Measurements from ENCODE around the gene NPAS2.

NPAS2 gene

GRCh38 chr2:101004620-101005325 lies 184.8 kb downstream of the NPAS2 start:
- no peak for DNase-seq (ENCODE audit: extremely low read depth in 1 of 2, low read depth in 1 of 2)

- no peak for DNase-seq (ENCODE audit: extremely low read depth in 1 of 2, low read depth in 1 of 2)
Observed at GRCh38 chr2:101006065-101006715, 186.3 kb downstream of the NPAS2 start.

GRCh38 chr2:101007415-101008345 lies 187.7 kb downstream of the NPAS2 start:
- no peak for DNase-seq (ENCODE audit: extremely low read depth in 1 of 2, low read depth in 1 of 2)

- no peak for DNase-seq (ENCODE audit: extremely low read depth in 1 of 2, low read depth in 1 of 2)
Observed at GRCh38 chr2:101011152-101011551, 191.2 kb downstream of the NPAS2 start.

- no peak for DNase-seq (ENCODE audit: extremely low read depth in 1 of 2, low read depth in 1 of 2)
Observed at GRCh38 chr2:101012054-101012705, 192.2 kb downstream of the NPAS2 start.

- no peak for DNase-seq (ENCODE audit: extremely low read depth in 1 of 2, low read depth in 1 of 2)
Observed at GRCh38 chr2:101012706-101013181, 192.8 kb downstream of the NPAS2 start.

- no peak for DNase-seq (ENCODE audit: extremely low read depth in 1 of 2, low read depth in 1 of 2)
Observed at GRCh38 chr2:101014264-101014857, 194.4 kb downstream of the NPAS2 start.

GRCh38 chr2:101017371-101017770 lies 197.4 kb downstream of the NPAS2 start:
- DNase-seq (ENCODE audit: extremely low read depth in 1 of 2, low read depth in 1 of 2) = no peak

GRCh38 chr2:101018934-101019333 lies 199.0 kb downstream of the NPAS2 start:
- DNase-seq (ENCODE audit: extremely low read depth in 1 of 2, low read depth in 1 of 2) = no peak

GRCh38 chr2:101022221-101022620 lies 202.3 kb downstream of the NPAS2 start:
- no peak for DNase-seq (ENCODE audit: extremely low read depth in 1 of 2, low read depth in 1 of 2)

GRCh38 chr2:101023327-101024107 lies 203.6 kb downstream of the NPAS2 start:
- DNase-seq (ENCODE audit: extremely low read depth in 1 of 2, low read depth in 1 of 2) = no peak

- no peak for DNase-seq (ENCODE audit: extremely low read depth in 1 of 2, low read depth in 1 of 2)
Observed at GRCh38 chr2:101025561-101025960, 205.6 kb downstream of the NPAS2 start.

- DNase-seq (ENCODE audit: extremely low read depth in 1 of 2, low read depth in 1 of 2) = no peak
Observed at GRCh38 chr2:101026253-101026701, 206.3 kb downstream of the NPAS2 start.

- DNase-seq (ENCODE audit: extremely low read depth in 1 of 2, low read depth in 1 of 2) = no peak
Observed at GRCh38 chr2:101026923-101027469, 207.1 kb downstream of the NPAS2 start.

- DNase-seq (ENCODE audit: extremely low read depth in 1 of 2, low read depth in 1 of 2) = no peak
Observed at GRCh38 chr2:101027852-101028251, 207.9 kb downstream of the NPAS2 start.

- DNase-seq (ENCODE audit: extremely low read depth in 1 of 2, low read depth in 1 of 2) = no peak
Observed at GRCh38 chr2:101030866-101031554, 211.1 kb downstream of the NPAS2 start.

GRCh38 chr2:101032084-101032776 lies 212.3 kb downstream of the NPAS2 start:
- no peak for DNase-seq (ENCODE audit: extremely low read depth in 1 of 2, low read depth in 1 of 2)

- DNase-seq (ENCODE audit: extremely low read depth in 1 of 2, low read depth in 1 of 2) = no peak
Observed at GRCh38 chr2:101036562-101036961, 216.6 kb downstream of the NPAS2 start.

All from activated CD8-positive, alpha-beta memory T cell treated with anti-CD3 and anti-CD28 coated beads for 1 hour (primary cell).